Activated naive CD8-positive, alpha-beta T cell treated with anti-CD3 and anti-CD28 coated beads, Interleukin-2, amount 10 ng/mL, durations not matched to agents 7 days and 5 days (primary cell): ENCODE results near the gene PROSER3. TPM values are rescaled to one million over a fixed set of nuclear protein-coding genes. Genes with fewer than 3 reads are reported as not detected.
A peak's percentile ranks its signal among the peaks of the same experiment; 100 is the strongest.

Experiments
- ATAC-seq: fragments of 150-1000 bp; cut with Tn5 transposase; one replicate; pipeline ENCODE4 v1.10.0; 2021; ENCODE audit warnings: low read depth, moderate library complexity
- POLR2A ChIA-PET: fragments of 350-600 bp; sonication (Branson Sonifier 250); formaldehyde crosslinking; loops from one replicate; lab custom pipeline; 2021; ENCODE audit warnings: antibody characterized with exemption; lab: Charles Lee
- DNase-seq: peaks from one replicate; pipeline ENCODE4 v3.0.0; 2021
- H3K27ac Mint-ChIP-seq: one replicate; pipeline ENCODE4 v1.8.0; 2022; ENCODE audit warnings: mild to moderate bottlenecking, mixed read lengths
- H3K27me3 Mint-ChIP-seq: one replicate; pipeline ENCODE4 v1.8.0; 2022; ENCODE audit warnings: mild to moderate bottlenecking, moderate library complexity, mixed read lengths
- H3K36me3 Mint-ChIP-seq: one replicate; pipeline ENCODE4 v1.8.0; 2021; ENCODE audit warnings: mild to moderate bottlenecking, mixed read lengths
- H3K4me1 Mint-ChIP-seq: one replicate; pipeline ENCODE4 v1.8.0; 2021; ENCODE audit warnings: mixed read lengths
- H3K4me3 Mint-ChIP-seq: one replicate; pipeline ENCODE4 v1.8.0; 2022; ENCODE audit warnings: mild to moderate bottlenecking, moderate library complexity, mixed read lengths
- H3K9me3 Mint-ChIP-seq: one replicate; pipeline ENCODE4 v1.8.0; 2021; ENCODE audit warnings: mixed read lengths
- total RNA-seq, 2 experiments: library from RNA; stranded (reverse); gene quantifications; one replicate each; pipeline ENCODE4 v1.2.3, GENCODE V29; 2021

Gene PROSER3
- total RNA-seq, 2 experiments from 2014 or later: 53.0 to 59.9 TPM

- Mint-ChIP-seq H3K4me3 (no peak overlapping the region), H3K4me1 (no peaks in the 10 kb centered on the region), H3K27me3 (no peaks in the 10 kb centered on the region), H3K27ac (no peak overlapping the region), H3K36me3 (peaks cover 25% of the 10 kb centered on the region), H3K9me3 (no peaks in the 10 kb centered on the region)
- POLR2A ChIA-PET: no interaction called here
- DNase-seq: no peak
- ATAC-seq: no peak
Observed at GRCh38 chr19:35725216-35725861, 32.6 kb upstream of the PROSER3 start.

- H3K27ac Mint-ChIP-seq: no peak overlapping the region
- H3K27me3 Mint-ChIP-seq: no peaks in the 10 kb centered on the region
- ATAC-seq (no peak), DNase-seq (no peak)
- H3K4me1 Mint-ChIP-seq: no peaks in the 10 kb centered on the region
- POLR2A ChIA-PET: interaction anchor here (0.7 to 1.6 kb wide), 3 partner anchors 9 to 21 kb away, joined by 3 to 8 read pairs (median 4); partner anchors contain the start of gene LIN37
- no peak overlapping the region for H3K4me3 Mint-ChIP-seq
- H3K36me3 Mint-ChIP-seq: peaks cover 23% of the 10 kb centered on the region
- no peaks in the 10 kb centered on the region for H3K9me3 Mint-ChIP-seq
Observed at GRCh38 chr19:35727053-35727955, 30.7 kb upstream of the PROSER3 start.

GRCh38 chr19:35727956-35728706, 29.8 kb upstream of the PROSER3 start:
- Mint-ChIP-seq H3K4me1 (no peaks in the 10 kb centered on the region), H3K4me3 (no peak overlapping the region), H3K27me3 (no peaks in the 10 kb centered on the region), H3K36me3 (peaks cover 22% of the 10 kb centered on the region), H3K27ac (no peak overlapping the region), H3K9me3 (no peaks in the 10 kb centered on the region)
- POLR2A ChIA-PET: interaction anchor here (0.9 to 1.5 kb wide), 3 partner anchors 10 to 12 kb away, joined by 3 to 4 read pairs (median 3); no protein-coding TSS in a partner anchor
- no peak for DNase-seq
- no peak for ATAC-seq

GRCh38 chr19:35729021-35729420, 29.0 kb upstream of the PROSER3 start:
- H3K36me3 Mint-ChIP-seq: peaks cover 20% of the 10 kb centered on the region
- no peaks in the 10 kb centered on the region for H3K27me3 Mint-ChIP-seq
- DNase-seq (no peak), ATAC-seq (no peak)
- H3K4me1 Mint-ChIP-seq: no peaks in the 10 kb centered on the region
- H3K27ac Mint-ChIP-seq: no peak overlapping the region
- no peak overlapping the region for H3K4me3 Mint-ChIP-seq
- no peaks in the 10 kb centered on the region for H3K9me3 Mint-ChIP-seq
- POLR2A ChIA-PET: interaction anchor here (0.9 to 1.5 kb wide), 2 partner anchors 11 kb away, joined by 3 to 4 read pairs; no protein-coding TSS in a partner anchor

GRCh38 chr19:35729763-35730162, 28.2 kb upstream of the PROSER3 start:
- no peak overlapping the region for H3K4me3 Mint-ChIP-seq
- H3K27ac Mint-ChIP-seq: no peak overlapping the region
- no peaks in the 10 kb centered on the region for H3K9me3 Mint-ChIP-seq
- H3K36me3 Mint-ChIP-seq: peaks cover 18% of the 10 kb centered on the region
- no peaks in the 10 kb centered on the region for H3K4me1 Mint-ChIP-seq
- ATAC-seq: no peak
- no peaks in the 10 kb centered on the region for H3K27me3 Mint-ChIP-seq
- DNase-seq: no peak
- POLR2A ChIA-PET: interaction anchor here (1.5 kb wide), 1 partner anchor 11 kb away, joined by 4 read pairs; no protein-coding TSS in a partner anchor

DNA sequence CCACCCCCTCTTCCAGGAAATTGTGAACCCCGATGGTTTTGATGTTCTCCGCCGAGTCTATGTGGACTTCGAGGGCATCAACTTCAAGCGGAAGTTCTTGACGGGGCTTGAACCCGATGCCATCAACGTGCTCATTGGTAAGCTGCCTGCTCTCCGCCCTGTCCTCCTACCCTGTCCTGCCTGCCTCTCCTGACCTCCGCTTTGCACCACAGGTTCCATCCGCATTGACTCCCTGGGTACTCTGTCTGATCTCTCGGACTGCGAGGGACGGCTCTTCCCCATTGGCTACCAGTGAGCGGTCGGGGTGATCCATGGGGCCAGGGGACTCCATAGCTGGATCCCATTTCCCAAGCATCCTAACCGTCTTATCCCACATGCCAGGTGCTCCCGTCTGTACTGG, 27.6 kb upstream of the PROSER3 start:
- H3K9me3 Mint-ChIP-seq: no peaks in the 10 kb centered on the region
- no peak for ATAC-seq
- POLR2A ChIA-PET: interaction anchor here (2.0 kb wide), 1 partner anchor 10 kb away, joined by 6 read pairs; no protein-coding TSS in a partner anchor
- no peak overlapping the region for H3K27ac Mint-ChIP-seq
- H3K27me3 Mint-ChIP-seq: no peaks in the 10 kb centered on the region
- H3K36me3 Mint-ChIP-seq: peaks cover 18% of the 10 kb centered on the region
- H3K4me1 Mint-ChIP-seq: no peaks in the 10 kb centered on the region
- no peak for DNase-seq
- no peak overlapping the region for H3K4me3 Mint-ChIP-seq

GRCh38 chr19:35731353-35731752, 26.6 kb upstream of the PROSER3 start:
- POLR2A ChIA-PET: interaction anchor here (2.0 kb wide), 1 partner anchor 9 kb away, joined by 6 read pairs; no protein-coding TSS in a partner anchor
- peaks cover 15% of the 10 kb centered on the region for H3K36me3 Mint-ChIP-seq
- H3K27ac Mint-ChIP-seq: peak overlapping the region; percentile 46
- no peaks in the 10 kb centered on the region for H3K27me3 Mint-ChIP-seq
- ATAC-seq (no peak), DNase-seq (no peak)
- H3K9me3 Mint-ChIP-seq: no peaks in the 10 kb centered on the region
- peaks cover 3% of the 10 kb centered on the region for H3K4me1 Mint-ChIP-seq
- H3K4me3 Mint-ChIP-seq: no peak overlapping the region

DNA sequence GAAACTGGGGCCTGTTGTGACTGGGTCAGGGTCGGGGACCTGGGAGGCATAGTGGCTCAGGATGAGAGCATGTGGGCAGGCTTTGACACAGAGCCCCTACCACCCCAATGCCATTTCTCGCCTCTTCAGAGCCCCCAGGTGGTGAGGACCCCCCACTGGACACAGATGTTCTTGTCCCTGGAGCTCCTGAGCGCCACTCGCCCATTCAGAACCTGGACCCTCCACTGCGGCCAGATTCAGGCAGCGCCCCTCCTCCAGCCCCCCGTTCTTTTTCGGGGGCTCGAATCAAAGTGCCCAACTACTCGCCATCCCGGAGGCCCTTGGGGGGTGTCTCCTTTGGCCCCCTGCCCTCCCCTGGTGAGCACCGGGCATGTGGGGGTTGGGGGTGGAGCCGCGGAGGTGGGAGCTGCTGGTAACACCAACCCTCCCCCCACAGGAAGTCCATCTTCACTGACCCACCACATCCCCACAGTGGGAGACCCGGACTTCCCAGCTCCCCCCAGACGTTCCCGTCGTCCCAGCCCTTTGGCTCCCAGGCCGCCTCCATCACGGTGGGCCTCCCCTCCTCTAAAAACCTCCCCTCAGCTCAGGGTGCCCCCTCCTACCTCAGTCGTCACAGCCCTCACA, 26.1 kb upstream of the PROSER3 start:
- DNase-seq (no peak), ATAC-seq (no peak)
- Mint-ChIP-seq H3K36me3 (peaks cover 16% of the 10 kb centered on the region), H3K9me3 (no peaks in the 10 kb centered on the region), H3K27ac (no peak overlapping the region), H3K4me3 (no peak overlapping the region), H3K27me3 (no peaks in the 10 kb centered on the region), H3K4me1 (peaks cover 5% of the 10 kb centered on the region)
- POLR2A ChIA-PET: interaction anchor here (0.6 to 2.0 kb wide), 3 partner anchors 9 to 160 kb away, joined by 5 to 6 read pairs (median 5); no protein-coding TSS in a partner anchor

- ATAC-seq (no peak), DNase-seq (no peak)
- Mint-ChIP-seq H3K36me3 (peaks cover 16% of the 10 kb centered on the region), H3K27me3 (no peaks in the 10 kb centered on the region), H3K9me3 (no peaks in the 10 kb centered on the region), H3K4me3 (no peak overlapping the region), H3K4me1 (peaks cover 10% of the 10 kb centered on the region), H3K27ac (no peak overlapping the region)
- POLR2A ChIA-PET: interaction anchor here (0.6 to 1.8 kb wide), 2 partner anchors 14 to 159 kb away, joined by 5 read pairs; no protein-coding TSS in a partner anchor
Observed at GRCh38 chr19:35732540-35733179, 25.3 kb upstream of the PROSER3 start.

DNA sequence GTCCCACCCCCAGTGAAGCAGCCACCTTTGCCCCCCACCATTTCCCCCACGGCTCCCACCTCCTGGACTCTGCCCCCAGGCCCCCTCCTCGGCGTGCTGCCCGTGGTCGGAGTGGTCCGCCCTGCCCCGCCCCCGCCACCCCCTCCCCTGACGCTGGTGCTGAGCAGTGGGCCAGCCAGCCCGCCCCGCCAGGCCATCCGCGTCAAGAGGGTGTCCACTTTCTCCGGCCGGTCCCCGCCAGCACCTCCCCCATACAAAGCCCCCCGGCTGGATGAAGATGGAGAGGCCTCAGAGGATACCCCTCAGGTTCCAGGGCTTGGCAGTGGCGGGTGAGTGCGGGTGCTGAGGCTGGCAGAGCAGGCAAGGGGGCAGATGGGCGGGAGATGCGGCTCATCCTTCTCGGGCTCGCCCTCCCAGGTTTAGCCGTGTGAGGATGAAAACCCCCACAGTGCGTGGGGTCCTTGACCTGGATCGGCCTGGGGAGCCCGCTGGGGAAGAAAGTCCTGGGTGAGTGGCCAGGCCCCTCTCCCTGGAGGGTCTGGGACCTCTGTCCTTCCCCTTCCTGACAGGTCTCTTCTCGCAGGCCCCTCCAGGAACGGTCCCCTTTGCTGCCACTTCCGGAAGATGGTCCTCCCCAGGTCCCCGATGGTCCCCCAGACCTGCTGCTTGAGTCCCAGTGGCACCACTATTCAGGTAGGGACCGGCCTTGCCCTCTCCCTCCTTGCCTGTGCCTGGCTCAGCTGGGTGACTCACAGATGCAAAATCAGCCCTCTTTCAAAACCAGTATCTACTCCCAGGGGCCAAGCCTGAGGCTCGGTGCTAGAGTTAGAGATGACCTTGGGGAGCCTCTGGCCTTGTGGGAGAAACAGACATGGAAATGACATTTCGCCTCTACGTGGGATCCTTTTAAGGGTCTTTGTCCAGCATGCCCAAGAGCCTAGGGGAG, 24.5 kb upstream of the PROSER3 start:
- Mint-ChIP-seq H3K4me1 (peaks cover 10% of the 10 kb centered on the region), H3K36me3 (peaks cover 11% of the 10 kb centered on the region), H3K9me3 (no peaks in the 10 kb centered on the region), H3K27me3 (no peaks in the 10 kb centered on the region), H3K27ac (peak overlapping the region; percentile 31), H3K4me3 (no peak overlapping the region)
- ATAC-seq (no peak), DNase-seq (no peak)
- POLR2A ChIA-PET: interaction anchor here (1.8 kb wide), 1 partner anchor 15 kb away, joined by 5 read pairs; no protein-coding TSS in a partner anchor

DNA sequence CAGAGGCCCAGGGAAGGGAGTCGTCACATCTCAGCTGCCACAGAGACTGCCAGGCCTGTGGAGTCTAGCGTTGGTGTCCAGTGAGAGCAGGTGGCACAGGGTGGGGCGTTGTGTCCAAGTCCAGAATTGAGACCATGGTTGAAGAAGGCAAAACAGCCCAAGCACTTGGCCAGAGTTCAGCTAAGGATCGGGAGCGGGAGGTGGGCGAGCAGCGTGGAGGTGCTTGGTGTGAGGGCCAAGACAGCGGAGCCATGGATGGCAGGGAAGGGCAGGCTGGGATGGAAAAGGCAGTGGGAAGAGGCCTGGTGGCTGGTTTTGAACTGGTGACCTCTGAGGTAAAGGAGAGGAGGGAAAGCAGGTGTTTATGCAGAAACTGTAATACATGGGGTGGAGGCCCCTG, 23.7 kb upstream of the PROSER3 start:
- POLR2A ChIA-PET: no interaction called here
- peaks cover 16% of the 10 kb centered on the region for H3K36me3 Mint-ChIP-seq

More for the DNA sequence above, 23.7 kb upstream of the PROSER3 start:
- Mint-ChIP-seq H3K27me3 (no peaks in the 10 kb centered on the region), H3K4me1 (peaks cover 13% of the 10 kb centered on the region), H3K4me3 (no peak overlapping the region), H3K9me3 (no peaks in the 10 kb centered on the region), H3K27ac (peak overlapping the region; percentile 31)
- ATAC-seq: no peak
- DNase-seq: no peak
